Chondrocyte (in vitro differentiated cells): Measurements from ENCODE around the gene PDE2A. TPM values are rescaled to one million over a fixed set of nuclear protein-coding genes. Genes with fewer than 3 reads are reported as not detected.
A peak's percentile ranks its signal among the peaks of the same experiment; 100 is the strongest.

ENCODE experiments used
- DNase-seq: peaks from one replicate; pipeline ENCODE4 v3.0.0; 2021; ENCODE audit warnings: mixed read lengths, low spot score
- H3K27ac Mint-ChIP-seq: one replicate; pipeline ENCODE4 v1.8.0; 2021; ENCODE audit warnings: mild to moderate bottlenecking, moderate library complexity, mixed read lengths; ENCODE audit not compliant: unreplicated experiment
- H3K27me3 Mint-ChIP-seq: 2 replicates; pipeline ENCODE4 v1.8.0; 2021; ENCODE audit warnings: low read depth, mixed read lengths
- H3K36me3 Mint-ChIP-seq: 2 replicates; pipeline ENCODE4 v1.8.0; 2021; ENCODE audit warnings: low read depth, mixed read lengths
- H3K4me1 Mint-ChIP-seq: 2 replicates; pipeline ENCODE4 v1.8.0; 2021; ENCODE audit warnings: low read depth, mild to moderate bottlenecking, mixed read lengths
- H3K4me3 Mint-ChIP-seq: one replicate; pipeline ENCODE4 v1.8.0; 2021; ENCODE audit warnings: mild to moderate bottlenecking, moderate library complexity, mixed read lengths; ENCODE audit not compliant: unreplicated experiment
- H3K9me3 Mint-ChIP-seq: 2 replicates; pipeline ENCODE4 v1.8.0; 2021; ENCODE audit warnings: low read depth, mixed read lengths
- CTCF ChIP-seq: fragments of 200-600 bp; sonication (generic); IDR thresholded peaks from 2 replicates; pipeline ENCODE4 v1.5.0; 2021; ENCODE audit warnings: antibody characterized with exemption, mild to moderate bottlenecking, moderate library complexity
- long read RNA-seq: library from polyadenylated mRNA; stranded (forward); transcript quantifications from one replicate; pipeline ENCODE4 v2.0.0, GENCODE V29; 2021
- total RNA-seq: library from RNA; stranded (reverse); gene quantifications from 3 replicates; pipeline ENCODE4 v1.2.1, GENCODE V29; 2021

Gene PDE2A
- total RNA-seq: 0.21 TPM in 1 of 3 replicates, not detected in the others
- long read RNA-seq, partial matches to known transcripts: 1 of 2 reads
- long read RNA-seq, other reads (novel, unspliced or antisense): 1 of 2 reads

- H3K27ac Mint-ChIP-seq: no peak within 1 kb of the TSS
- no peaks in the 10 kb centered on the region for H3K36me3 Mint-ChIP-seq
- no peak for TF ChIP-seq CTCF
- H3K4me3 Mint-ChIP-seq: no peak within 1 kb of the TSS
- peaks cover 77% of the 10 kb centered on the region for H3K27me3 Mint-ChIP-seq
- H3K4me1 Mint-ChIP-seq: peaks cover 6% of the 10 kb centered on the region
- DNase-seq: no peak
- H3K9me3 Mint-ChIP-seq: no peaks in the 10 kb centered on the region
Observed at GRCh38 chr11:72673943-72674828, at the start of gene PDE2A. TSS of gene PDE2A (minus strand) at chr11:72674422. CDS start at chr11:72674207, 215 bp downstream.

GRCh38 chr11:72723508-72723907 is 49.3 kb upstream of the PDE2A start:
- no peak for TF ChIP-seq CTCF
- DNase-seq: no peak
- H3K4me1 Mint-ChIP-seq: peaks cover 46% of the 10 kb centered on the region
- peaks cover 3% of the 10 kb centered on the region for H3K36me3 Mint-ChIP-seq
- H3K27me3 Mint-ChIP-seq: no peaks in the 10 kb centered on the region
- no peak overlapping the region for H3K27ac Mint-ChIP-seq
- H3K9me3 Mint-ChIP-seq: no peaks in the 10 kb centered on the region
- no peak overlapping the region for H3K4me3 Mint-ChIP-seq

- peaks cover 7% of the 10 kb centered on the region for H3K36me3 Mint-ChIP-seq
- peaks cover 46% of the 10 kb centered on the region for H3K4me1 Mint-ChIP-seq
- TF ChIP-seq CTCF: no peak
- no peaks in the 10 kb centered on the region for H3K9me3 Mint-ChIP-seq
- DNase-seq: no peak
- peak overlapping the region; percentile 83 for H3K27ac Mint-ChIP-seq
- H3K27me3 Mint-ChIP-seq: no peaks in the 10 kb centered on the region
- peak overlapping the region; percentile 71 for H3K4me3 Mint-ChIP-seq
Observed at GRCh38 chr11:72722050-72722748, 48.0 kb upstream of the PDE2A start.

GRCh38 chr11:72721689-72722049 is 47.4 kb upstream of the PDE2A start:
- Mint-ChIP-seq H3K36me3 (peaks cover 7% of the 10 kb centered on the region), H3K4me1 (peaks cover 46% of the 10 kb centered on the region), H3K4me3 (peak overlapping the region; percentile 71), H3K27ac (peak overlapping the region; percentile 83), H3K9me3 (no peaks in the 10 kb centered on the region), H3K27me3 (no peaks in the 10 kb centered on the region)
- no peak for DNase-seq
- TF ChIP-seq CTCF: no peak

GRCh38 chr11:72721276-72721675 is 47.1 kb upstream of the PDE2A start:
- no peak for TF ChIP-seq CTCF
- Mint-ChIP-seq H3K36me3 (peaks cover 6% of the 10 kb centered on the region), H3K4me1 (peaks cover 46% of the 10 kb centered on the region), H3K27ac (peak overlapping the region; percentile 83), H3K9me3 (no peaks in the 10 kb centered on the region), H3K4me3 (peak overlapping the region; percentile 71), H3K27me3 (no peaks in the 10 kb centered on the region)
- DNase-seq: no peak
